GM12878 (cell line): ENCODE measurements around the gene PACSIN3. TPM values are rescaled to one million over a fixed set of nuclear protein-coding genes. Genes with fewer than 3 reads are reported as not detected.

Source experiments
- ATAC-seq: fragments of 200-7000 bp; cut with Tn5 transposase; 3 replicates; pipeline ENCODE4 v1.9.1; 2020; ENCODE audit warnings: mild to moderate bottlenecking, moderate library complexity
- BruUV-seq: library from RNA; stranded (reverse); fragments of 400-500 nt; replicated peaks from 2 replicates; lab custom pipeline; 2021; lab: Mats Ljungman, UMichigan
- CTCF ChIA-PET: fragments of 300-600 bp; sonication (Branson Sonifier 250); formaldehyde crosslinking; extraction: SDS; loops from one replicate; lab custom pipeline; 2021; ENCODE audit warnings: inconsistent platforms; lab: Yijun Ruan, JAX
- POLR2A ChIA-PET: fragments of 350-600 bp; formaldehyde crosslinking; extraction: SDS; loops from one replicate; lab custom pipeline; 2021; ENCODE audit warnings: inconsistent platforms; lab: Charles Lee
- RAD21 ChIA-PET: fragments of 300-600 bp; sonication (Branson Sonifier 250); formaldehyde crosslinking; loops from one replicate; lab custom pipeline; 2023; ENCODE audit warnings: antibody characterized with exemption; ENCODE audit not compliant: unreplicated experiment; lab: Charles Lee
- SMC1A ChIA-PET: fragments of 300-600 bp; sonication (Branson Sonifier 250); formaldehyde crosslinking; loops from one replicate; lab custom pipeline; 2023; ENCODE audit not compliant: unreplicated experiment, uncharacterized antibody; lab: Charles Lee
- DNase-seq: peaks from one replicate; pipeline ENCODE4 v3.0.0-alpha.2; 2011; ENCODE audit warnings: low read depth, low spot score
- FAIRE-seq: peaks from 3 replicates; lab custom pipeline; 2011; peaks lifted over from hg19 to GRCh38; lab: Jason Lieb, UNC
- H2AFZ ChIP-seq: 2 replicates; pipeline ENCODE4 v1.6.0; 2011; ENCODE audit warnings: low read depth, low read length, control low read depth; ENCODE audit not compliant: control insufficient read depth
- H3K27ac ChIP-seq: 2 replicates; pipeline ENCODE4 v1.5.1; 2011; ENCODE audit warnings: control low read depth; ENCODE audit not compliant: control insufficient read depth, insufficient read depth
- H3K27me3 ChIP-seq, 2 experiments: replicated peaks in 1 of 2; 2 replicates each; pipeline versions ENCODE4 v1.6.0 to v1.6.1; 2011; ENCODE audit warnings: low read length in 1 of 2; ENCODE audit not compliant: control insufficient read depth in 2 of 2, insufficient read depth in 2 of 2
- H3K36me3 ChIP-seq, 2 experiments: 2 replicates each; pipeline ENCODE4 v1.5.1; 2011; ENCODE audit warnings: low read length in 1 of 2; ENCODE audit not compliant: control insufficient read depth in 2 of 2, insufficient read depth in 2 of 2
- H3K4me1 ChIP-seq: 2 replicates; pipeline ENCODE4 v1.6.1; 2011; ENCODE audit warnings: mild to moderate bottlenecking, low read length, moderate library complexity, mixed read lengths; ENCODE audit not compliant: control insufficient read depth, insufficient read depth
- H3K4me2 ChIP-seq: 2 replicates; pipeline ENCODE4 v1.6.0; 2011; ENCODE audit warnings: control low read depth; ENCODE audit not compliant: control insufficient read depth, insufficient read depth
- H3K4me3 ChIP-seq: fragments of 200-600 bp; sonication (generic); 2 replicates; pipeline ENCODE4 v1.5.1; 2016
- H3K79me2 ChIP-seq: 2 replicates; pipeline ENCODE4 v1.6.0; 2011; ENCODE audit warnings: low read length; ENCODE audit not compliant: control insufficient read depth, insufficient read depth
- H3K9ac ChIP-seq: 2 replicates; pipeline ENCODE4 v1.8.0; 2011; ENCODE audit warnings: low read length, control low read depth, mixed read lengths; ENCODE audit not compliant: control insufficient read depth, insufficient read depth
- H3K9me3 ChIP-seq: replicated peaks from 3 replicates; pipeline ENCODE4 v1.5.1; 2011; ENCODE audit warnings: mild to moderate bottlenecking, low read length; ENCODE audit not compliant: control insufficient read depth, insufficient read depth
- H4K20me1 ChIP-seq: 2 replicates; pipeline ENCODE4 v1.6.0; 2011; ENCODE audit not compliant: control insufficient read depth, insufficient read depth
- BHLHE40 ChIP-seq, 2 experiments: fragments of 450-650 bp in 1 of 2; IDR thresholded peaks; 2 replicates each; pipeline ENCODE4 v1.6.1; 2011 to 2017; ENCODE audit warnings: low read depth in 2 of 2, borderline replicate concordance in 1 of 2, improper control_type of control experiment in 1 of 2, low read length in 1 of 2, mild to moderate bottlenecking in 1 of 2
- BMI1 ChIP-seq: fragments of 450-650 bp; IDR thresholded peaks from 2 replicates; pipeline ENCODE4 v1.6.1; 2016; ENCODE audit warnings: mild to moderate bottlenecking, moderate library complexity, borderline replicate concordance
- EP300 ChIP-seq, 2 experiments: fragments of 150-350 bp in 1 of 2; IDR thresholded peaks; 2 replicates each; pipeline ENCODE4 v1.6.1; 2011 to 2012; ENCODE audit warnings: low read depth in 2 of 2, low read length in 2 of 2, borderline replicate concordance in 1 of 2, improper control_type of control experiment in 1 of 2, inconsistent platforms in 1 of 2; ENCODE audit not compliant: control insufficient read depth in 1 of 2
- GATAD2B ChIP-seq: fragments of 450-650 bp; conservative IDR thresholded peaks from 2 replicates; pipeline ENCODE4 v1.6.1; 2017; ENCODE audit warnings: low read depth, mild to moderate bottlenecking, moderate library complexity
- IKZF1 ChIP-seq: fragments of 450-650 bp; conservative IDR thresholded peaks from 2 replicates; pipeline ENCODE4 v1.6.1; 2017; ENCODE audit warnings: antibody characterized with exemption, mild to moderate bottlenecking
- IRF4 ChIP-seq: IDR thresholded peaks from 2 replicates; pipeline ENCODE4 v1.6.1; 2011; ENCODE audit warnings: low read depth, low read length
- KLF5 ChIP-seq: fragments of 450-650 bp; IDR thresholded peaks from 2 replicates; pipeline ENCODE4 v1.6.1; 2014; ENCODE audit warnings: mild to moderate bottlenecking; ENCODE audit not compliant: partially characterized antibody
- NR2C2 ChIP-seq: IDR thresholded peaks from 2 replicates; pipeline ENCODE4 v1.6.1; 2011; ENCODE audit warnings: borderline replicate concordance, low read depth; ENCODE audit not compliant: control insufficient read depth, insufficient read length
- RUNX3 ChIP-seq: IDR thresholded peaks from 2 replicates; pipeline ENCODE4 v1.6.1; 2012; ENCODE audit warnings: low read length, inconsistent platforms
- SMAD5 ChIP-seq: IDR thresholded peaks from 2 replicates; pipeline ENCODE4 v1.6.1; 2016; ENCODE audit warnings: antibody characterized with exemption, low read depth
- SREBF2 ChIP-seq: IDR thresholded peaks from 2 replicates; pipeline ENCODE4 v1.6.1; 2012; ENCODE audit warnings: mild to moderate bottlenecking, low read length
- STAT1 ChIP-seq: fragments of 450-650 bp; conservative IDR thresholded peaks from 2 replicates; pipeline ENCODE4 v1.6.1; 2014; ENCODE audit warnings: antibody characterized with exemption, mild to moderate bottlenecking
- TARDBP ChIP-seq: IDR thresholded peaks from 2 replicates; pipeline ENCODE4 v1.6.1; 2016; ENCODE audit warnings: borderline replicate concordance
- YBX1 ChIP-seq: fragments of 450-650 bp; IDR thresholded peaks from 2 replicates; pipeline ENCODE4 v1.6.1; 2016; ENCODE audit warnings: antibody characterized with exemption
- YY1 ChIP-seq: IDR thresholded peaks from 2 replicates; pipeline ENCODE4 v1.6.1; 2011; ENCODE audit warnings: low read depth, mild to moderate bottlenecking, low read length
- ZNF24 ChIP-seq: fragments of 450-650 bp; IDR thresholded peaks from 2 replicates; pipeline ENCODE4 v1.6.1; 2017; ENCODE audit warnings: antibody characterized with exemption, mild to moderate bottlenecking
- ZNF622 ChIP-seq: fragments of 450-650 bp; IDR thresholded peaks from 2 replicates; pipeline ENCODE4 v1.6.1; 2017; ENCODE audit warnings: mild to moderate bottlenecking, inconsistent platforms
- ZZZ3 ChIP-seq: IDR thresholded peaks from 2 replicates; pipeline ENCODE4 v1.6.1; 2011; ENCODE audit warnings: low read depth; ENCODE audit not compliant: control insufficient read depth, insufficient read length
- WGBS: methylation state at CpG from one replicate; pipeline ENCODE4 v1.1.6; 2016; ENCODE audit warnings: low lambda C conversion rate; ENCODE audit not compliant: insufficient replicate concordance, insufficient coverage; ENCODE audit errors: missing lambda C conversion rate; 5-methylcytosine and 5-hydroxymethylcytosine counted together
- in situ Hi-C: fragments of 300-500 bp; cut with MboI; formaldehyde crosslinking; loops from 9 replicates; pipeline ENCODE4 v1.14.3; 2018; ENCODE audit warnings: mixed read lengths
- intact Hi-C: fragments of 100-400 bp; cut with micrococcal nuclease; formaldehyde crosslinking; loops from one replicate; pipeline ENCODE4 v1.14.2; 2022; ENCODE audit not compliant: unreplicated experiment
- polyA plus RNA-seq, 11 experiments: library from polyadenylated mRNA; depleted of rRNA in 4 of 11; unstranded in 6 of 11; stranded (reverse) in 5 of 11; fragments of >200 nt; fragmentation: Nextera tagmentation in 4 of 11; fragmentation: Illumina TruSeq in 1 of 11; extraction: Ambion mirVana in 4 of 11; extraction: Trizol in 1 of 11; gene quantifications; 1 replicate in 1 of 11; 2 replicates in 10 of 11; pipeline versions ENCODE4 v1.2.1 to v1.2.3, GENCODE V29; 2011 to 2016; ENCODE audit warnings: inconsistent platforms in 2 of 11, missing spikeins in 2 of 11, low read depth in 1 of 11
- total RNA-seq, 4 experiments: library from RNA; depleted of rRNA in 3 of 4; stranded (reverse); fragments of >200 nt in 3 of 4; fragmentation: Illumina TruSeq in 1 of 4; extraction: Trizol in 1 of 4; gene quantifications; 2 replicates each; pipeline versions ENCODE4 v1.2.1 to v1.2.3, GENCODE V29; 2013 to 2021
- TF ChIP-seq, protein P1 (sequence below): fragments of 150-350 bp; IDR thresholded peaks from 2 replicates; pipeline ENCODE4 v1.6.1; 2014; ENCODE audit warnings: mild to moderate bottlenecking, low read depth, low read length

Gene PACSIN3
- total and polyA plus RNA-seq, 10 of the 15 experiments (the other 5 are each of a cell fraction or from before 2014, with no cell fraction given): 0.05 to 0.82 (median 0.22) TPM; not detected in 1

- Histone ChIP-seq H3K4me2 (no peak overlapping the region), H3K4me3 (no peak overlapping the region), H4K20me1 (no peaks in the 10 kb centered on the region), H3K36me3 (no peaks in the 10 kb centered on the region), H3K4me1 (no peaks in the 10 kb centered on the region), H3K27ac (no peak overlapping the region), H3K9me3 (no peaks in the 10 kb centered on the region), H3K79me2 (no peaks in the 10 kb centered on the region), H2AFZ (no peak overlapping the region), H3K27me3 (no peaks in the 10 kb centered on the region), H3K9ac (no peak overlapping the region)
- intact Hi-C loops: no loop called here
- FAIRE-seq: no peak
- 71% methylated on average over 4 of the region's 4 CpGs for WGBS
- no peak for DNase-seq
- ChIA-PET POLR2A (no interaction called here), RAD21 (no interaction called here), SMC1A (no interaction called here), CTCF (no interaction called here)
- in situ Hi-C loops: no loop called here
- TF ChIP-seq ZZZ3 (no peak), NR2C2 (no peak), STAT1 (no peak), ZNF24 (no peak), BHLHE40 (IDR thresholded peaks at IDR 0.05; ENCODE audit: borderline replicate concordance in 1 of 2, low read depth in 2 of 2, low read length in 1 of 2) (no peak), TARDBP (no peak), IKZF1 (no peak), IRF4 (no peak), YBX1 (no peak), SMAD5 (no peak), EP300 (IDR thresholded peaks at IDR 0.05; ENCODE audit: borderline replicate concordance in 1 of 2, control insufficient read depth in 1 of 2, low read depth in 2 of 2, low read length in 2 of 2) (no peak), YY1 (no peak), RUNX3 (no peak), KLF5 (no peak), GATAD2B (no peak), ZNF622 (no peak), BMI1 (no peak), SREBF2 (no peak)
- TF ChIP-seq, protein P1, sequence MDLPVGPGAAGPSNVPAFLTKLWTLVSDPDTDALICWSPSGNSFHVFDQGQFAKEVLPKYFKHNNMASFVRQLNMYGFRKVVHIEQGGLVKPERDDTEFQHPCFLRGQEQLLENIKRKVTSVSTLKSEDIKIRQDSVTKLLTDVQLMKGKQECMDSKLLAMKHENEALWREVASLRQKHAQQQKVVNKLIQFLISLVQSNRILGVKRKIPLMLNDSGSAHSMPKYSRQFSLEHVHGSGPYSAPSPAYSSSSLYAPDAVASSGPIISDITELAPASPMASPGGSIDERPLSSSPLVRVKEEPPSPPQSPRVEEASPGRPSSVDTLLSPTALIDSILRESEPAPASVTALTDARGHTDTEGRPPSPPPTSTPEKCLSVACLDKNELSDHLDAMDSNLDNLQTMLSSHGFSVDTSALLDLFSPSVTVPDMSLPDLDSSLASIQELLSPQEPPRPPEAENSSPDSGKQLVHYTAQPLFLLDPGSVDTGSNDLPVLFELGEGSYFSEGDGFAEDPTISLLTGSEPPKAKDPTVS: no peak
- no TSS peak for BruUV-seq
- ATAC-seq: no peak
Measured at GRCh38 chr11:47148270-47148669, 38.0 kb downstream of the PACSIN3 start.
